GM20000 (cell line): Measurements from ENCODE around the gene VWA3B.

ENCODE experiments used
- DNase-seq: peaks from one replicate; pipeline ENCODE4 v3.0.0; 2012; ENCODE audit warnings: low spot score
- CTCF ChIP-seq: IDR thresholded peaks from 2 replicates; pipeline ENCODE4 v1.5.1; 2012; ENCODE audit warnings: mild to moderate bottlenecking, control low read depth; ENCODE audit errors: extremely low read depth, missing control alignments

The VWA3B gene

GRCh38 chr2:98161186-98161585 is 74.2 kb downstream of the VWA3B start:
- TF ChIP-seq CTCF = no peak
- no peak for DNase-seq

- DNase-seq = no peak
- TF ChIP-seq CTCF = no peak
Measured at GRCh38 chr2:98164256-98164655, 77.3 kb downstream of the VWA3B start.

GRCh38 chr2:98165516-98166071 is 78.6 kb downstream of the VWA3B start:
- no peak for DNase-seq
- TF ChIP-seq CTCF = no peak

- DNase-seq = no peak
- TF ChIP-seq CTCF = no peak
Measured at GRCh38 chr2:98167916-98168315, 80.9 kb downstream of the VWA3B start.

GRCh38 chr2:98170076-98170475 is 83.1 kb downstream of the VWA3B start:
- TF ChIP-seq CTCF = no peak
- no peak for DNase-seq

- no peak for DNase-seq
- no peak for TF ChIP-seq CTCF
Measured at GRCh38 chr2:98172150-98172765, 85.3 kb downstream of the VWA3B start.

GRCh38 chr2:98172951-98173350 is 86.0 kb downstream of the VWA3B start:
- DNase-seq = no peak
- TF ChIP-seq CTCF = no peak
